GM12878 (cell line): ENCODE data around the gene HNRNPA2B1. TPM values are rescaled to one million over a fixed set of nuclear protein-coding genes. Genes with fewer than 3 reads are reported as not detected.

ENCODE experiments used
- ATF2 ChIP-seq: IDR thresholded peaks from 2 replicates; pipeline ENCODE4 v1.6.1; 2012; ENCODE audit warnings: low read length, inconsistent platforms
- DPF2 ChIP-seq: fragments of 450-650 bp; IDR thresholded peaks from 2 replicates; pipeline ENCODE4 v1.6.1; 2017; ENCODE audit warnings: mild to moderate bottlenecking
- GATAD2B ChIP-seq: fragments of 450-650 bp; conservative IDR thresholded peaks from 2 replicates; pipeline ENCODE4 v1.6.1; 2017; ENCODE audit warnings: low read depth, mild to moderate bottlenecking, moderate library complexity
- HDAC2 ChIP-seq: fragments of 200-600 bp; sonication (generic); IDR thresholded peaks from 2 replicates; pipeline ENCODE4 v1.6.1; 2017
- HDGF ChIP-seq: fragments of 450-650 bp; IDR thresholded peaks from 2 replicates; pipeline ENCODE4 v1.6.1; 2016; ENCODE audit warnings: antibody characterized with exemption
- KDM1A ChIP-seq: fragments of 200-600 bp; sonication (generic); IDR thresholded peaks from 2 replicates; pipeline ENCODE4 v1.6.1; 2016; ENCODE audit warnings: borderline replicate concordance
- MTA2 ChIP-seq: fragments of 450-650 bp; IDR thresholded peaks from 2 replicates; pipeline ENCODE4 v1.6.1; 2016; ENCODE audit warnings: low read depth, mild to moderate bottlenecking, moderate library complexity
- NFIC ChIP-seq: IDR thresholded peaks from 2 replicates; pipeline ENCODE4 v1.6.1; 2012; ENCODE audit warnings: low read depth, mild to moderate bottlenecking, inconsistent platforms, low read length, moderate library complexity
- NR2F1 ChIP-seq: fragments of 450-650 bp; conservative IDR thresholded peaks from 2 replicates; pipeline ENCODE4 v1.6.1; 2017; ENCODE audit warnings: mild to moderate bottlenecking
- PAX8 ChIP-seq: fragments of 450-650 bp; IDR thresholded peaks from 2 replicates; pipeline ENCODE4 v1.6.1; 2017; ENCODE audit warnings: mild to moderate bottlenecking, moderate library complexity
- POLR2AphosphoS2 ChIP-seq: IDR thresholded peaks from 2 replicates; pipeline ENCODE4 v1.6.1; 2011; ENCODE audit warnings: low read depth, mild to moderate bottlenecking, low read length, improper control_type of control experiment, moderate library complexity
- RBBP5 ChIP-seq: fragments of 200-600 bp; sonication (generic); conservative IDR thresholded peaks from 2 replicates; pipeline ENCODE4 v1.6.1; 2016
- RELA ChIP-seq: fragments of 450-650 bp; IDR thresholded peaks from 2 replicates; pipeline ENCODE4 v1.8.0; 2014; ENCODE audit warnings: borderline replicate concordance; ENCODE audit not compliant: partially characterized antibody
- SP1 ChIP-seq: IDR thresholded peaks from one replicate; pipeline ENCODE4 v1.6.1; 2011; ENCODE audit warnings: low read depth, low read length
- SPI1 ChIP-seq: IDR thresholded peaks from 2 replicates; pipeline ENCODE4 v1.6.1; 2011; ENCODE audit warnings: low read depth, mild to moderate bottlenecking, low read length, moderate library complexity, borderline replicate concordance; ENCODE audit not compliant: insufficient read depth
- SRF ChIP-seq, 2 experiments: IDR thresholded peaks; 2 replicates each; pipeline ENCODE4 v1.6.1; 2011; ENCODE audit warnings: low read depth in 2 of 2, low read length in 2 of 2, mild to moderate bottlenecking in 1 of 2, moderate library complexity in 1 of 2
- TARDBP ChIP-seq: IDR thresholded peaks from 2 replicates; pipeline ENCODE4 v1.6.1; 2016; ENCODE audit warnings: borderline replicate concordance
- ZBED1 ChIP-seq: IDR thresholded peaks from 2 replicates; pipeline ENCODE4 v1.6.1; 2016; ENCODE audit warnings: borderline replicate concordance
- ZNF24 ChIP-seq: fragments of 450-650 bp; IDR thresholded peaks from 2 replicates; pipeline ENCODE4 v1.6.1; 2017; ENCODE audit warnings: antibody characterized with exemption, mild to moderate bottlenecking
- ZNF622 ChIP-seq: fragments of 450-650 bp; IDR thresholded peaks from 2 replicates; pipeline ENCODE4 v1.6.1; 2017; ENCODE audit warnings: mild to moderate bottlenecking, inconsistent platforms
- ZNF687 ChIP-seq: fragments of 450-650 bp; IDR thresholded peaks from 2 replicates; pipeline ENCODE4 v1.6.1; 2017; ENCODE audit warnings: mild to moderate bottlenecking, moderate library complexity
- ZZZ3 ChIP-seq: IDR thresholded peaks from 2 replicates; pipeline ENCODE4 v1.6.1; 2011; ENCODE audit warnings: low read depth; ENCODE audit not compliant: control insufficient read depth, insufficient read length
- polyA plus RNA-seq, 11 experiments: library from polyadenylated mRNA; depleted of rRNA in 4 of 11; unstranded in 6 of 11; stranded (reverse) in 5 of 11; fragments of >200 nt; fragmentation: Nextera tagmentation in 4 of 11; fragmentation: Illumina TruSeq in 1 of 11; extraction: Ambion mirVana in 4 of 11; extraction: Trizol in 1 of 11; gene quantifications; 1 replicate in 1 of 11; 2 replicates in 10 of 11; pipeline versions ENCODE4 v1.2.1 to v1.2.3, GENCODE V29; 2011 to 2016; ENCODE audit warnings: inconsistent platforms in 2 of 11, missing spikeins in 2 of 11, low read depth in 1 of 11
- total RNA-seq, 4 experiments: library from RNA; depleted of rRNA in 3 of 4; stranded (reverse); fragments of >200 nt in 3 of 4; fragmentation: Illumina TruSeq in 1 of 4; extraction: Trizol in 1 of 4; gene quantifications; 2 replicates each; pipeline versions ENCODE4 v1.2.1 to v1.2.3, GENCODE V29; 2013 to 2021
- TF ChIP-seq, protein P1 (sequence below): IDR thresholded peaks from 2 replicates; pipeline ENCODE4 v1.6.1; 2011; ENCODE audit warnings: borderline replicate concordance, low read depth, mild to moderate bottlenecking, moderate library complexity, low read length; ENCODE audit not compliant: insufficient read depth, poor library complexity, severe bottlenecking
- TF ChIP-seq, protein P2 (sequence below): IDR thresholded peaks from 2 replicates; pipeline ENCODE4 v1.6.1; 2011; ENCODE audit warnings: low read depth, mild to moderate bottlenecking, low read length, moderate library complexity, borderline replicate concordance; ENCODE audit errors: extremely low read depth

The HNRNPA2B1 gene
- total and polyA plus RNA-seq, 10 of the 15 experiments (the other 5 are each of a cell fraction or from before 2014, with no cell fraction given): 295 to 1,396 (median 932) TPM

DNA sequence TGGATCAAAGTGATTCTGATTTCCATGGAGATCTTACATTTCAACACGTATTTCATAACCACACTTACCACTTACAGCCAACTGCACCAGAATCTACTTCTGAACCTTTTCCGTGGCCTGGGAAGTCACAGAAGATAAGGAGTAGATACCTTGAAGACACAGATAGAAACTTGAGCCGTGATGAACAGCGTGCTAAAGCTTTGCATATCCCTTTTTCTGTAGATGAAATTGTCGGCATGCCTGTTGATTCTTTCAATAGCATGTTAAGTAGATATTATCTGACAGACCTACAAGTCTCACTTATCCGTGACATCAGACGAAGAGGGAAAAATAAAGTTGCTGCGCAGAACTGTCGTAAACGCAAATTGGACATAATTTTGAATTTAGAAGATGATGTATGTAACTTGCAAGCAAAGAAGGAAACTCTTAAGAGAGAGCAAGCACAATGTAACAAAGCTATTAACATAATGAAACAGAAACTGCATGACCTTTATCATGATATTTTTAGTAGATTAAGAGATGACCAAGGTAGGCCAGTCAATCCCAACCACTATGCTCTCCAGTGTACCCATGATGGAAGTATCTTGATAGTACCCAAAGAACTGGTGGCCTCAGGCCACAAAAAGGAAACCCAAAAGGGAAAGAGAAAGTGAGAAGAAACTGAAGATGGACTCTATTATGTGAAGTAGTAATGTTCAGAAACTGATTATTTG lies 15.3 kb downstream of the HNRNPA2B1 start (continued):
- peak; percentile 15; the same call in 1 of the 2 replicates for TF ChIP-seq ATF2
- no peak for TF ChIP-seq ZNF24
- no peak for TF ChIP-seq ZNF622
- TF ChIP-seq SRF (IDR thresholded peaks at IDR 0.05; ENCODE audit: low read depth in 2 of 2, low read length in 2 of 2): no peak
- TF ChIP-seq HDGF: no peak
- no peak for TF ChIP-seq HDAC2
- TF ChIP-seq, protein P1, sequence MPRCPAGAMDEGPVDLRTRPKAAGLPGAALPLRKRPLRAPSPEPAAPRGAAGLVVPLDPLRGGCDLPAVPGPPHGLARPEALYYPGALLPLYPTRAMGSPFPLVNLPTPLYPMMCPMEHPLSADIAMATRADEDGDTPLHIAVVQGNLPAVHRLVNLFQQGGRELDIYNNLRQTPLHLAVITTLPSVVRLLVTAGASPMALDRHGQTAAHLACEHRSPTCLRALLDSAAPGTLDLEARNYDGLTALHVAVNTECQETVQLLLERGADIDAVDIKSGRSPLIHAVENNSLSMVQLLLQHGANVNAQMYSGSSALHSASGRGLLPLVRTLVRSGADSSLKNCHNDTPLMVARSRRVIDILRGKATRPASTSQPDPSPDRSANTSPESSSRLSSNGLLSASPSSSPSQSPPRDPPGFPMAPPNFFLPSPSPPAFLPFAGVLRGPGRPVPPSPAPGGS: peak; percentile 25
- peak; percentile 19 for TF ChIP-seq POLR2AphosphoS2
- TF ChIP-seq GATAD2B: no peak
- no peak for TF ChIP-seq NR2F1
- TF ChIP-seq, protein P2, sequence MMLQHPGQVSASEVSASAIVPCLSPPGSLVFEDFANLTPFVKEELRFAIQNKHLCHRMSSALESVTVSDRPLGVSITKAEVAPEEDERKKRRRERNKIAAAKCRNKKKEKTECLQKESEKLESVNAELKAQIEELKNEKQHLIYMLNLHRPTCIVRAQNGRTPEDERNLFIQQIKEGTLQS: no peak
- TF ChIP-seq RBBP5: no peak
- no peak for TF ChIP-seq ZZZ3
- no peak for TF ChIP-seq SP1
- no peak for TF ChIP-seq PAX8
- TF ChIP-seq SPI1: no peak
- 0 out of 2 replicates have a peak, but pooled peaks have one; percentile 3 for TF ChIP-seq NFIC
- no peak for TF ChIP-seq KDM1A
- no peak for TF ChIP-seq MTA2
- no peak for TF ChIP-seq RELA
- no peak for TF ChIP-seq TARDBP
- no peak for TF ChIP-seq ZNF687
- no peak for TF ChIP-seq DPF2
- TF ChIP-seq ZBED1: peak; percentile 78; the same call in 1 of the 2 replicates
